RWPE1 (cell line): ENCODE data around the gene SLIT3.

ENCODE experiments used
- CTCF ChIA-PET: fragments of 350-600 bp; sonication (Branson Sonifier 250); formaldehyde crosslinking; extraction: SDS; loops from one replicate; lab custom pipeline; 2021; lab: Yijun Ruan, JAX
- POLR2A ChIA-PET: fragments of 400-600 bp; formaldehyde crosslinking; extraction: SDS; loops from one replicate; lab custom pipeline; 2020; ENCODE audit warnings: antibody characterized with exemption; ENCODE audit not compliant: low non-redundant PET; lab: Yijun Ruan, JAX
- DNase-seq: peaks from one replicate; pipeline ENCODE4 v3.0.0; 2012; ENCODE audit warnings: low spot score
- H3K27ac ChIP-seq: fragments of 450-650 bp; 2 replicates; pipeline ENCODE4 v1.5.1; 2017
- CTCF ChIP-seq: fragments of 450-650 bp; conservative IDR thresholded peaks from 2 replicates; pipeline ENCODE4 v1.5.1; 2017; ENCODE audit warnings: low read depth, mild to moderate bottlenecking

Gene SLIT3

GRCh38 chr5:169079697-169080096, 221.2 kb downstream of the SLIT3 start:
- ChIA-PET POLR2A (no interaction called here), CTCF (no interaction called here)
- no peak for DNase-seq
- TF ChIP-seq CTCF, result no peak
- H3K27ac ChIP-seq, result no peak overlapping the region

GRCh38 chr5:169074839-169075238, 226.1 kb downstream of the SLIT3 start:
- no peak for TF ChIP-seq CTCF
- H3K27ac ChIP-seq, result no peak overlapping the region
- no peak for DNase-seq
- POLR2A ChIA-PET, result no interaction called here
- CTCF ChIA-PET, result interaction anchor here (0.8 kb wide), 1 partner anchor 100 kb away, joined by 3 read pairs; no protein-coding TSS in a partner anchor

GRCh38 chr5:169072233-169072632, 228.7 kb downstream of the SLIT3 start:
- no peak for TF ChIP-seq CTCF
- no peak overlapping the region for H3K27ac ChIP-seq
- DNase-seq, result no peak
- CTCF ChIA-PET, result no interaction called here
- POLR2A ChIA-PET, result no interaction called here

- DNase-seq, result no peak
- no peak overlapping the region for H3K27ac ChIP-seq
- no peak for TF ChIP-seq CTCF
- POLR2A ChIA-PET, result no interaction called here
- CTCF ChIA-PET, result interaction anchor here (0.8 kb wide), 1 partner anchor 387 kb away, joined by 3 read pairs; no protein-coding TSS in a partner anchor
Measured at GRCh38 chr5:169070413-169070812, 230.5 kb downstream of the SLIT3 start.

GRCh38 chr5:169067751-169068173, 233.2 kb downstream of the SLIT3 start:
- POLR2A ChIA-PET, result no interaction called here
- no peak overlapping the region for H3K27ac ChIP-seq
- TF ChIP-seq CTCF, result no peak
- no peak for DNase-seq
- CTCF ChIA-PET, result no interaction called here

GRCh38 chr5:169065400-169065799, 235.5 kb downstream of the SLIT3 start:
- H3K27ac ChIP-seq, result no peak overlapping the region
- DNase-seq, result no peak

More at GRCh38 chr5:169065400-169065799, 235.5 kb downstream of the SLIT3 start:
- POLR2A ChIA-PET, result no interaction called here
- no peak for TF ChIP-seq CTCF
- CTCF ChIA-PET, result no interaction called here
